OCI-LY7 (cell line): ENCODE measurements around the gene ABCC4. TPM values are rescaled to one million over a fixed set of nuclear protein-coding genes. Genes with fewer than 3 reads are reported as not detected.

Experiments used
- BruUV-seq: library from RNA; stranded (reverse); fragments of 400-500 nt; replicated peaks from 2 replicates; lab custom pipeline; 2021; lab: Mats Ljungman, UMichigan
- CTCF ChIA-PET: fragments of 300-600 bp; sonication (Branson Sonifier 250); formaldehyde crosslinking; loops from one replicate; lab custom pipeline; 2022; ENCODE audit warnings: antibody characterized with exemption; ENCODE audit not compliant: unreplicated experiment; lab: Charles Lee
- POLR2A ChIA-PET: fragments of 300-600 bp; sonication (Branson Sonifier 250); formaldehyde crosslinking; loops from one replicate; lab custom pipeline; 2022; ENCODE audit warnings: antibody characterized with exemption; lab: Charles Lee
- DNase-seq: peaks from one replicate; pipeline ENCODE4 v3.0.0-alpha.2; 2015; ENCODE audit warnings: low spot score
- H2AFZ ChIP-seq: fragments of 200-600 bp; sonication (generic), shearing (Covaris generic); 2 replicates; pipeline ENCODE4 v1.6.1; 2014; ENCODE audit warnings: mild to moderate bottlenecking, antibody characterized with exemption, low read length, moderate library complexity
- H3K27ac ChIP-seq: fragments of 200-600 bp; sonication (generic); 2 replicates; pipeline ENCODE4 v1.5.1; 2014; ENCODE audit warnings: mixed run types, low read depth, mild to moderate bottlenecking, moderate library complexity, low read length, inconsistent platforms; ENCODE audit not compliant: poor library complexity, severe bottlenecking
- H3K36me3 ChIP-seq: fragments of 200-600 bp; sonication (generic); 2 replicates; pipeline ENCODE4 v1.6.1; 2014; ENCODE audit warnings: mild to moderate bottlenecking, antibody characterized with exemption, low read length, moderate library complexity, mixed read lengths; ENCODE audit not compliant: insufficient read depth
- H3K4me1 ChIP-seq: fragments of 200-600 bp; sonication (generic); 2 replicates; pipeline ENCODE4 v1.5.1; 2014; ENCODE audit warnings: mild to moderate bottlenecking, low read length; ENCODE audit not compliant: insufficient read depth, poor library complexity, severe bottlenecking
- H3K4me2 ChIP-seq: fragments of 200-600 bp; sonication (generic); 2 replicates; pipeline ENCODE4 v1.6.1; 2014; ENCODE audit warnings: mild to moderate bottlenecking, low read length
- H3K4me3 ChIP-seq: fragments of 200-600 bp; sonication (generic); 2 replicates; pipeline ENCODE4 v1.5.1; 2014; ENCODE audit warnings: mild to moderate bottlenecking, low read depth, low read length; ENCODE audit not compliant: poor library complexity, severe bottlenecking
- H3K79me2 ChIP-seq: fragments of 200-600 bp; sonication (generic); 2 replicates; pipeline ENCODE4 v1.6.1; 2016; ENCODE audit warnings: low read depth, mild to moderate bottlenecking, low read length, moderate library complexity, mixed read lengths; ENCODE audit not compliant: insufficient read depth
- H3K9me2 ChIP-seq: fragments of 200-600 bp; sonication (generic); 2 replicates; pipeline ENCODE4 v1.6.1; 2016; ENCODE audit warnings: mild to moderate bottlenecking, low read length, mixed read lengths; ENCODE audit not compliant: insufficient read depth
- H3K9me3 ChIP-seq: fragments of 200-600 bp; sonication (generic); 2 replicates; pipeline ENCODE4 v1.6.1; 2014; ENCODE audit warnings: mild to moderate bottlenecking, mixed run types, low read length, mixed read lengths
- H4K20me1 ChIP-seq: fragments of 200-600 bp; sonication (generic); 2 replicates; pipeline ENCODE4 v1.6.1; 2014; ENCODE audit warnings: mild to moderate bottlenecking, antibody characterized with exemption, low read length, moderate library complexity, mixed read lengths; ENCODE audit not compliant: insufficient read depth
- CTCF ChIP-seq: fragments of 200-600 bp; sonication (generic); conservative IDR thresholded peaks from 2 replicates; pipeline ENCODE4 v1.5.1; 2014; ENCODE audit warnings: mild to moderate bottlenecking, antibody characterized with exemption, low read length, moderate library complexity, mixed read lengths
- EZH2phosphoT487 ChIP-seq: fragments of 200-600 bp; sonication (generic); IDR thresholded peaks from 2 replicates; pipeline ENCODE4 v1.6.1; 2018; ENCODE audit warnings: low read depth, borderline replicate concordance, mild to moderate bottlenecking, mixed run types, antibody characterized with exemption, low read length, moderate library complexity, mixed read lengths
- intact Hi-C: fragments of 100-400 bp; cut with micrococcal nuclease; formaldehyde crosslinking; loops from one replicate; pipeline ENCODE4 v1.10.0; 2022; ENCODE audit not compliant: unreplicated experiment
- total RNA-seq, 2 experiments: library from RNA; depleted of rRNA in 1 of 2; stranded (reverse); fragments of >200 nt in 1 of 2; shearing (Covaris generic) in 1 of 2; gene quantifications; 2 replicates each; pipeline ENCODE4 v1.2.3, GENCODE V29; 2014 to 2022

Gene ABCC4
- total RNA-seq, 2 experiments from 2014 or later: 7.3 to 7.8 TPM

- Histone ChIP-seq H3K4me1 (no peaks in the 10 kb centered on the region), H3K9me3 (no peaks in the 10 kb centered on the region), H3K27ac (no peak overlapping the region), H3K4me2 (no peak overlapping the region), H2AFZ (no peak overlapping the region), H3K4me3 (no peak overlapping the region), H3K79me2 (no peaks in the 10 kb centered on the region), H3K36me3 (no peaks in the 10 kb centered on the region), H4K20me1 (no peaks in the 10 kb centered on the region), H3K9me2 (no peaks in the 10 kb centered on the region)
- intact Hi-C loops: no loop called here
- no peak for TF ChIP-seq CTCF
- TF ChIP-seq EZH2phosphoT487: no peak
- ChIA-PET POLR2A (no interaction called here), CTCF (no interaction called here)
- BruUV-seq: no TSS peak
- DNase-seq: no peak
These were observed 103.7 kb downstream of the ABCC4 start for GRCh38 chr13:95197548-95197947.

- no peaks in the 10 kb centered on the region for H3K79me2 ChIP-seq
- CTCF ChIA-PET: no interaction called here
- no TSS peak for BruUV-seq
- peaks cover 6% of the 10 kb centered on the region for H3K4me1 ChIP-seq
- H4K20me1 ChIP-seq: no peaks in the 10 kb centered on the region
- intact Hi-C loops: no loop called here
- no peaks in the 10 kb centered on the region for H3K9me3 ChIP-seq
- TF ChIP-seq EZH2phosphoT487 (no peak), CTCF (no peak)
- no peak overlapping the region for H3K4me2 ChIP-seq
- no peaks in the 10 kb centered on the region for H3K36me3 ChIP-seq
- POLR2A ChIA-PET: no interaction called here
- no peak for DNase-seq
- no peak overlapping the region for H3K27ac ChIP-seq
- no peaks in the 10 kb centered on the region for H3K9me2 ChIP-seq
- no peak overlapping the region for H2AFZ ChIP-seq
- no peak overlapping the region for H3K4me3 ChIP-seq
These were observed 106.1 kb downstream of the ABCC4 start for GRCh38 chr13:95195146-95195545.

- Histone ChIP-seq H3K79me2 (no peaks in the 10 kb centered on the region), H3K4me1 (peaks cover 6% of the 10 kb centered on the region), H2AFZ (no peak overlapping the region), H3K9me2 (no peaks in the 10 kb centered on the region), H3K36me3 (no peaks in the 10 kb centered on the region), H3K9me3 (no peaks in the 10 kb centered on the region), H3K4me3 (no peak overlapping the region), H4K20me1 (no peaks in the 10 kb centered on the region), H3K4me2 (no peak overlapping the region), H3K27ac (no peak overlapping the region)
- POLR2A ChIA-PET: no interaction called here
- intact Hi-C loops: no loop called here
- no peak for DNase-seq
- no peak for TF ChIP-seq CTCF
- no peak for TF ChIP-seq EZH2phosphoT487
- BruUV-seq: no TSS peak
- CTCF ChIA-PET: no interaction called here
These were observed 107.6 kb downstream of the ABCC4 start for GRCh38 chr13:95193509-95194230.
